NCI-H146 treated with DMSO at 0.1 percent for 48 hours (cell line): ENCODE measurements around the gene DBNDD2.

ENCODE experiments used
- DNase-seq: peaks from one replicate; lab custom pipeline; 2025; ENCODE audit not compliant: unreplicated experiment; lab: John Stamatoyannopoulos, UW

The DBNDD2 gene

GRCh38 chr20:45415822-45416637 is 7.9 kb downstream of the DBNDD2 start, which contains the start of gene PIGT:
TSS of gene PIGT (plus strand) at chr20:45416141. CDS start at chr20:45416157, 16 bp downstream.
- DNase-seq: peak; percentile 92

GRCh38 chr20:45416917-45417316 is 8.8 kb downstream of the DBNDD2 start:
- no peak for DNase-seq

- peak; percentile 97 for DNase-seq
Measured at GRCh38 chr20:45419188-45420091, 11.4 kb downstream of the DBNDD2 start.

- no peak for DNase-seq
Measured at GRCh38 chr20:45420125-45420524, 12.0 kb downstream of the DBNDD2 start.

DNA sequence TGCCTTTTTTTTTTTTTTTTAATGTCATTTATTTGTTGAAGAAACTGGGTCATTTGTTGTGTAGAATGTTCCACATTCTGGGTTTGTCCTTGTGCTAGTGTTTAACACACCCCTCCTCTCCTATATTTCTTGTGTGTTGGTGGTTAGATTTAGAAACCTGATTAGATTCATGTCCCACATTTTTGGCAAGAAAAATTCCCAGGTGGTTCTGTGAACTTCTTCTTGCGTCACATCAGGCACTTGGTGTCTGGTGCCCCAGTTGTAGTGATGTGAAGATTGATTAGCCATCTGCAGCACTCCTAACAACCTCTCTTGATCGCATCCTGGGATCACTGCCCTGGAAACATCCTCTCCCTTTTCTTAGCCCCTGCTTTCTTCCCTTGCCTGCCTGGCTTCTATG is 15.6 kb downstream of the DBNDD2 start:
- no peak for DNase-seq

DNA sequence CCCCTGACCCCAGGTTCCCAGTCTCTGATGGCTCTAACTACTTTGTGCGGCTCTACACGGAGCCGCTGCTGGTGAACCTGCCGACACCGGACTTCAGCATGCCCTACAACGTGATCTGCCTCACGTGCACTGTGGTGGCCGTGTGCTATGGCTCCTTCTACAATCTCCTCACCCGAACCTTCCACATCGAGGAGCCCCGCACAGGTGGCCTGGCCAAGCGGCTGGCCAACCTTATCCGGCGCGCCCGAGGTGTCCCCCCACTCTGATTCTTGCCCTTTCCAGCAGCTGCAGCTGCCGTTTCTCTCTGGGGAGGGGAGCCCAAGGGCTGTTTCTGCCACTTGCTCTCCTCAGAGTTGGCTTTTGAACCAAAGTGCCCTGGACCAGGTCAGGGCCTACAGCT is 17.5 kb downstream of the DBNDD2 start:
- DNase-seq: no peak

GRCh38 chr20:45426320-45427016 is 18.4 kb downstream of the DBNDD2 start:
- DNase-seq: no peak

DNA sequence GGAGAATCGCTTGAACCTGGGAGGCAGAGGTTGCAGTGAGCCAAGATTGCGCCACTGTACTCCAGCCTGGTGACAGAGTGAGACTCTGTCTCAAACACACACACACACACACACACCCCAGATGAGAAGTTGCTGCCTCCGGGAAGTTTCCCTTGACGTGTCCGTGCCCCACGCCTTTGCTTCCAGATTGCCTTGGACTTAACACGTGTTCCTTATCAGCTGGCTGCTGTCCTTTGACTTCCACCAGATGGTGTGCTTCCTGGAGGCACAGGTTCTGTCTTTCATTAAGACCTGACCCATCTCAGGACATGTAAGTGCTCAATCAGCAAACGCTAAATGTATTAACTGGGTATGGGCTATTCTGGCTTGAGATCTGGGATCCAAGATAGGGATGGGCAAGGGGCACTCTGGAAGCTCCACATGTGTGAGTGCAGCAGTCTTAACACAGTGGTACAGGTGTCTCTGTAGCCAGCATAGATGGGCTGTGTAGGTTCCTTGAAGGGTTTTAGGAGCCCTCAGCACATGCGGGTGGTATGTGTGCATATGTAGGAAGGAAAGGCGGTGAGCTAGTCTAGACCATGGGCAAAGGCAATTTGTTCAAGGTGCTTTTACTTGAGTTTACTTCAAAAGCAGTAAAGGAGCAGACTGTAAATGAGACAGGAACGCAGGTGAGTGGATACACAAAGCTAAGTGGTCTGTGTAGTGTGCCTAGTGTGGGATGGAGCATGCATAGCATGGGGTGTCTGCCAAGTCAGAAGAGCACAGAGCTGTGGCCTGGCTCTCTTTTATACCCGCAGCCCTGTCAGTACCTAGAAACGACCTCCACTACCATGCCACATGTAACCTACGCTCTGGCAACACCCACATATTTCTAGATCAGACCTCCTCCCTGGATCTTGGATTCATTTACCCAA is 19.4 kb downstream of the DBNDD2 start:
- DNase-seq: no peak

DNA sequence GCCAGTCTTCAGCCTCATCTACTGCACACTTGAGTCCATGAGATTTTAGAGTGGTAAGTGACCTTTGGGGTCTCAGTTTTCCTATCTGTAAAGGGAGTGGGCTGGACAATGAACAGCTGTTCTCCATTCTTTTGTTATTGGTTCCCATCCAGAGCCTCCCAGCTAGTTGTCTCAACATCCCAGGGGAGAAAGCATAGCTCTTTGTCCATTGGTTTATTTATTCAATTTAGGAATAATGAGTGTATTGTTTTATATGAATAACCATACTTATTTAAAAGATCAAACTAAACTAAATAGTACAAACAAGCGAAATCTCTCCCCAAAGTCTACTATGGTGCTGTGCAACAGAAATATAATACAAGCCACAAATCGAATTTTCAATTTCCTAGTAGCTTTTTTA is 21.5 kb downstream of the DBNDD2 start:
- DNase-seq: no peak

- DNase-seq: no peak
Measured at GRCh38 chr20:45432294-45432693, 24.2 kb downstream of the DBNDD2 start.

- no peak for DNase-seq
Measured at GRCh38 chr20:45433316-45433715, 25.2 kb downstream of the DBNDD2 start.

DNA sequence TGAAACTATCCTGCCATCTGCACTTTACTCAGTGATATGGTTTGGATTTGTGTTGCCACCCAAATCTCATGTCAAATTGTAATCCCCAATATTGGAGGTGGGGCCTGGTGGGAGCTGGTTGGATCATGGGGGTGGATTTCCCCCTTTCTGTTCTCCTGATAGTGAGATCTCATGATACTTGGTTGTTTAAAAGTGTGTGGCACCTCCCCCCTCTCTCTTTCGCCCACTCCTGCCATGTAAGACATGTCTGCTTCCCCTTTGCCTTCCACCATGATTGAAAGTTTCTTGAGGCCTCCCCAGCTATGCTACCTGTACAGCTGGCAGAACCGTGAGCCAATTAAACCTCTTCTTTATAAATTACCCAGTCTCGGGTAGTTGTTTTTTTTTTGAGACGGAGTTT is 25.9 kb downstream of the DBNDD2 start:
- no peak for DNase-seq

DNA sequence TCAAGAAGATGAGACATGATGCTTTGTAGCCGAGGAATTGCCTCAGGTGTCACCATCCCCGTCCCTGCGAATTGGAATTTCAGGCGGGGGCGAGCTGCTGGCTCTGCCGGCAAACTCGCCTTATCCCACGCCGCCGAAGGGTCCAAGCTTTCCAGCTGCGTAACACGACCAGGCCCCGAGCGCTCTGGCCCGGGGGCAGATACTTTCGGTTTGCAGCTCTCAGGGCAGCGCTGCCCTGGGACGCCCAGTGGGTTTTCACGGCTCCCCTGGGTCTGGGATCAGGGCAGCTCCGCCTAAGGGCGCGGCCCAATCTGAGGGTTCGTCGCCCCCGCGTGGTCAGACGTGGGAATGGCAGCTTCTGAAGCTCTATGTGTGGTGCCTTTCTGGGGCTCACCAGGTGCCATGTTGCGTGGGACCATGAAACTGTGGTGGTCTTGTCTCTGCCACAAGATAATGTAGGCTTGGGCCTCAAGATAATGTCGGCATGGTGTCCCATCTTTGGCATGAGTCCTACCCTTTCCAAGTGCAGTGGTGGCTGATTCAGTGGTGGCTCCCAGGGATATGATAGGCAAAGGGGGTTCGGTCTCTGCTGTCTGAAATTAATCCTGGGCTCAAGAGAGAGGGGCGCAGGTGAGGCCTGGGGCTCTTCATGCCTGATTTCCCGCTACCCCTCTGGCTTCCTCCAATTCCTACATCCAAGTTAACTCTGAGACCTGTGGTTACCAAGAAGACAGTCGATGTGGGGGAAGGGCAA is 28.8 kb downstream of the DBNDD2 start:
- peak; percentile 46 for DNase-seq

- DNase-seq: no peak
Measured at GRCh38 chr20:45440424-45440823, 32.3 kb downstream of the DBNDD2 start.

DNA sequence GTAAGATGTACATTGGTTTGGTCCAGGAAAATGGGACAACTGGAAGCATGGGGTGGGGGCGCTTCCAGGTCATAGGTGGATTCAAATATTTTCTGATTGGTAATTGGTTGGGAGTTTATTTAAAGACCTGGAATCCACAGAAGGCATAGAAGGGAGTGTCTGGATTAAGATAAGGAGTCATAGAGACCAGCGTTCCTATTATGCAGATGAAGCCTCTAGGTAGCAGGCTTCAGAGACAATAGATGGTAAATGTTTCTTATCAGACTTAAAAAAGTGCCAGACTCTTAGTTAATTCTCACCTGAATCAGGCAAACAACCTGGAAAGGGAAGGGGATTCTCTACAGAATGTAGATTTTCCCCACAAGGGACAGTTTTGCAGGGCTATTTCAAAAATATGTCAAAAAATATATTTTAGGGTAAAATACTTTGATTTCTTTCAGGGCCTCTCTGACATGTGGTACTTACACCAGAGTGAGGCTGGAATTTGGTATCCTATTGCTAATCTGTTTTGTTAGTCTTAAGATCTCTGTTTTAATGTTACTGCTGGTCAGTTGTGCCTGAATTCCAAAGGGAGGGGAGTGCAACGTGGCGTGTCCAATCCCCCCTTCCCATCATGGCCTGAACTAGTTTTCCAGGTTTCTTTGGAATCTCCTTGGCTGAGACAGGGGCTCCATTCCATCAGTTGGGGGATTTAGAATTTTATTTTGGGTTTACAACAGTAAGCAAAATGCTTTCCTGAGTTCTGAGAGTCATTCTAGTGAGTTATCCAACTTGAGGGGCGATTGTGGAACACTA is 33.0 kb downstream of the DBNDD2 start:
- no peak for DNase-seq

DNA sequence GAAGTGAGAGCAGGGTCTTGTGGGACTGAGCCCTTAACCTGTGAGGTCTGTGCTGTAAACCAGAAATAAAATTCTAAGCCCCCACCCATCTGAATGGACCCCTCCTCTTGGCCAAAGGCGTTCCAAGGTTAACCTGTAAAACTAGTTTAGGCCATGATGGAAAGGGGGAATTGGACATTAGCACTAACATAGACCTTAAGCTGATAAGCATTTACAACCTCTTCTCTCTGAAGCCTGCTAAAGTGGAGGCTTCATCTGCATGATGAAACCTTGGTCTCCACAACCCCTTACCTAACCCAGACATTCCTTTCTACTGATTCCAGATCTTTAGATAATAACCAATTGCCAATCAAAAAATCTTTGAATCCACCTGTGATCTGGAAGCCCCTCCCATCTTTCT is 33.7 kb downstream of the DBNDD2 start:
- no peak for DNase-seq

DNA sequence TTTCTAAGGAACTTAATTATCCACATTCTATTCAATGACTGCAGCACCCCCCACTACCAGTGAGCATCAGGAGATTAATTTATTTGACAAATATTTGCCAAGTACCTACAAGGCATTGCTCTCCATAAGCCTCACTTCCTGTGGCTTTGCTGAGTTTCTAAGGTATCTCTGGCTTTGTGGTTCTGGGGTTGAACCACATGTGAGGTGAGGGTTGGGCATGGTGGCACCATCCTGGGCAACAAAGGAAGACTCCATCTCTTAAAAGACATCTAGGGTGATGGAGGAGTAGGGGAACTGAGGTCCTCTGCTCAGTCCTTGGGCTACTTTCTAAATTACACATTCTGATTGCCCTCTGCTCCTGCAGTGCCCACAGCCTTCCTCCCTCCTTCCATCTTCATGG is 36.0 kb downstream of the DBNDD2 start:
- peak; percentile 31 for DNase-seq

DNA sequence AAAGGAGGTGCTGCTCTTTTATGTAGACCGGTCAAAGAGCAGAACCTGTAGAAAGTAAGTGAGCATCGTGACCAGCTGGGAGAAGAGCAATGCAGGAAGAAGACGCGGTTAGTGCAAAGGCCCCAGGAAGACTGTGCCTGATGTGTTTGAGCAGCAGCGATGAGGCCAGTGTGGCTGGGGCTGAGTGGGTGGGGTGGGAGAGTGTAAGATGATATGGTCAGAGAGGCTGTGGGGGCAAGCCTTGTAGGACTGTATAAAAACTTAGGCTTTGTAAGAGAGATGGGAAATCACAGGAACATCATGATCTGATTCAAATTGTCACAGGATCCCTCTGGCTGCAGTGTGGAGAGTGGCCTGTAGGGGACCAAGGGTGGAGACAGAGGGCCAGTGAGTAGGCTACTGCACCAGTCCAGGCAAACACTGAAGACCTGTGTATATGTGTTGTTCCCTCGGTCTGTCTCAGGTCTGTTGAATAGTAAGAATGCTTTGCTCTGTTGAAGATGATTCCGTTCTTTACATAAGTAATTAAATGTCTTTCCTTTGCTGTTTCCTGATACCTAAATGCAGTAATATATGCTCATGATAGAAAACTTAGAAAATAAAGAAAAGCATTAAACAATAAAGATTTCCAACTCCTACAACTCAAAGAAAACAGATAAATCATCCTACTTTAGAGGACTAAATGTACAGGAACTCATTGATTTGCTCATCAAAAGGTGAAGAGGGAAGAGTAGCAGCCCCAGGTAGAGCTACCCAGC is 37.9 kb downstream of the DBNDD2 start:
- peak; percentile 37 for DNase-seq
